Mesenteric fat pad (tissue), 1 donor: Measurements from ENCODE around the gene DNAJC12. TPM values are rescaled to one million over a fixed set of nuclear protein-coding genes. Genes with fewer than 3 reads are reported as not detected.
"Not testable (repeated sequence)": the region's sequence is repeated elsewhere in the genome, so short reads cannot be mapped to it uniquely, and the experiment has no call there.

ENCODE experiments used
- DNase-seq: peaks from one replicate; pipeline ENCODE4 v3.0.0-alpha.2; 2020; ENCODE audit warnings: low spot score
- total RNA-seq: library from RNA; stranded (reverse); fragmentation: NEBNext Ultra II Directional; extraction: Animal tissue kit (Norgen Biotek cat#: 25700); gene quantifications from one replicate; pipeline ENCODE4 v1.2.1, GENCODE V29; 2021
- donor health status: DM: yes; HTN: yes; CAD: no.

Gene DNAJC12
- total RNA-seq, 1 donor from 2014 or later: 1.0 TPM

- no peak for DNase-seq
Measured at GRCh38 chr10:67841737-67842136, 3.7 kb upstream of the DNAJC12 start.

- DNase-seq: no peak
Measured at GRCh38 chr10:67839951-67840350, 2.0 kb upstream of the DNAJC12 start.

GRCh38 chr10:67839511-67839910 lies 1.5 kb upstream of the DNAJC12 start:
- not testable (repeated sequence) for DNase-seq

- DNase-seq: no peak
Measured at GRCh38 chr10:67836972-67837371, 1.0 kb downstream of the DNAJC12 start.

GRCh38 chr10:67836488-67836887 lies 1.5 kb downstream of the DNAJC12 start:
- no peak for DNase-seq

- not testable (repeated sequence) for DNase-seq
Measured at GRCh38 chr10:67835541-67836394, 2.2 kb downstream of the DNAJC12 start.

GRCh38 chr10:67834375-67834774 lies 3.6 kb downstream of the DNAJC12 start:
- no peak for DNase-seq

- DNase-seq: no peak
Measured at GRCh38 chr10:67827811-67828210, 10.2 kb downstream of the DNAJC12 start.

- DNase-seq: no peak
Measured at GRCh38 chr10:67819768-67820204, 18.2 kb downstream of the DNAJC12 start.

- no peak for DNase-seq
Measured at GRCh38 chr10:67818323-67818722, 19.7 kb downstream of the DNAJC12 start.

- DNase-seq: no peak
Measured at GRCh38 chr10:67816719-67817118, 21.3 kb downstream of the DNAJC12 start.

- DNase-seq: no peak
Measured at GRCh38 chr10:67815571-67816059, 22.4 kb downstream of the DNAJC12 start.

GRCh38 chr10:67812007-67812406 lies 26.0 kb downstream of the DNAJC12 start:
- no peak for DNase-seq

- DNase-seq: no peak
Measured at GRCh38 chr10:67809107-67809506, 28.9 kb downstream of the DNAJC12 start.

- no peak for DNase-seq
Measured at GRCh38 chr10:67808704-67809103, 29.3 kb downstream of the DNAJC12 start.

- no peak for DNase-seq
Measured at GRCh38 chr10:67807855-67808456, 30.0 kb downstream of the DNAJC12 start.

- DNase-seq: no peak
Measured at GRCh38 chr10:67804395-67804678, 33.7 kb downstream of the DNAJC12 start.

GRCh38 chr10:67803588-67804394 lies 34.2 kb downstream of the DNAJC12 start:
- DNase-seq: no peak

GRCh38 chr10:67802767-67803538 lies 35.0 kb downstream of the DNAJC12 start:
- no peak for DNase-seq

GRCh38 chr10:67801118-67801517 lies 36.9 kb downstream of the DNAJC12 start:
- no peak for DNase-seq

GRCh38 chr10:67794909-67795460 lies 43.0 kb downstream of the DNAJC12 start:
- no peak for DNase-seq
